Duodenal mucosa (tissue), 2 donors: ENCODE data around the gene HNF1B.

Experiments
- H3K27ac ChIP-seq: one replicate; pipeline ENCODE4 v1.7.0; 2013; ENCODE audit warnings: low read depth, low read length
- H3K27me3 ChIP-seq, 2 donors: one replicate each; pipeline ENCODE4 v1.7.0; 2013; ENCODE audit warnings: low read length in 2 of 2, control low read depth in 1 of 2; ENCODE audit not compliant: insufficient read depth in 2 of 2, control insufficient read depth in 1 of 2
- H3K36me3 ChIP-seq, 2 donors: one replicate each; pipeline ENCODE4 v1.7.0; 2013; ENCODE audit warnings: low read length in 2 of 2, control low read depth in 1 of 2; ENCODE audit not compliant: insufficient read depth in 2 of 2, control insufficient read depth in 1 of 2
- H3K4me1 ChIP-seq, 2 donors: one replicate each; pipeline ENCODE4 v1.7.0; 2013; ENCODE audit warnings: low read length in 2 of 2, control low read depth in 1 of 2; ENCODE audit not compliant: insufficient read depth in 2 of 2, control insufficient read depth in 1 of 2
- H3K4me3 ChIP-seq, 2 donors: one replicate each; pipeline ENCODE4 v1.7.0; 2013; ENCODE audit warnings: low read length in 2 of 2, low read depth in 1 of 2
- H3K9ac ChIP-seq, 2 donors: one replicate each; pipeline ENCODE4 v1.7.0; 2013; ENCODE audit warnings: low read length in 2 of 2, low read depth in 1 of 2
- H3K9me3 ChIP-seq, 2 donors: one replicate each; pipeline ENCODE4 v1.7.0; 2013; ENCODE audit warnings: low read length in 2 of 2, control low read depth in 1 of 2; ENCODE audit not compliant: control insufficient read depth in 1 of 2

Gene HNF1B

DNA sequence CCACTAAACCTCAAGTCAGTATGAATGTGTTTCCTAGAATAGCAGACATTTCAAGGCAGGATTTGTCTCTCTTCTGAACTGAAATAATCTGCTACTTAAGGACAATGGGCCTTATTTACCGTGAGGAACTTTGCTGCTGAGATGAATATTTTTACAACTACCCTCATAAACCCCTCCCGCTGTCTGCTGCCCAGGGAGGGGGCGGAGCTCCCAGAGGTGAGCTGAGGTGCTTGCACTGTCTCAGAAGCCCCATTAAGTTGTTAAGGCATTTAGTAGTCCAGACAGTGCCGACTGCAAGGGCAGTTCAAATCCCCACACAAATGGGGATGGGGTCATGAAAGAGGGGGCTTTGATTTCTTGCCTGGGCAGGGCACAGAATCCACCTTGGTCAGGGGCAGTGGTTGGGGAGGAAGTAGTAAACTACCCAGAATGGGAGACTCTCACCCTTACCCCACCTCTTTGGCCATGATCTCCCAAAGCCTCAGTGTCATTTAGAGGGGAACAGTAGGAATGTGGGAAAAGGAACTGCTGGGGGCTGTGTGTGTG is 19.2 kb downstream of the HNF1B start:
- Histone ChIP-seq H3K4me1 (peaks cover 63 to 64% of the 10 kb centered on the region in 2 donors), H3K9ac (peak overlapping the region; percentile 5 to 7), H3K27ac (peak overlapping the region; percentile 22)

GRCh38 chr17:37725021-37725595 is 19.8 kb downstream of the HNF1B start:
- H3K27me3 ChIP-seq: no peaks in the 10 kb centered on the region
- H3K27ac ChIP-seq: peak overlapping the region; percentile 22
- H3K4me1 ChIP-seq: peaks cover 58 to 62% of the 10 kb centered on the region in 2 donors
- H3K9me3 ChIP-seq: no peaks in the 10 kb centered on the region
- H3K36me3 ChIP-seq: peaks cover 0 to 14% of the 10 kb centered on the region in 2 donors
- H3K4me3 ChIP-seq: peak overlapping the region in 1 of 2 donors; percentile 29
- peak overlapping the region; percentile 7 to 19 for H3K9ac ChIP-seq

More for the DNA sequence above, 19.2 kb downstream of the HNF1B start:
- H3K9me3 ChIP-seq: no peaks in the 10 kb centered on the region
- H3K27me3 ChIP-seq: peaks cover 0 to 2% of the 10 kb centered on the region in 2 donors
- peaks cover 0 to 17% of the 10 kb centered on the region in 2 donors for H3K36me3 ChIP-seq
- no peak overlapping the region for H3K4me3 ChIP-seq

DNA sequence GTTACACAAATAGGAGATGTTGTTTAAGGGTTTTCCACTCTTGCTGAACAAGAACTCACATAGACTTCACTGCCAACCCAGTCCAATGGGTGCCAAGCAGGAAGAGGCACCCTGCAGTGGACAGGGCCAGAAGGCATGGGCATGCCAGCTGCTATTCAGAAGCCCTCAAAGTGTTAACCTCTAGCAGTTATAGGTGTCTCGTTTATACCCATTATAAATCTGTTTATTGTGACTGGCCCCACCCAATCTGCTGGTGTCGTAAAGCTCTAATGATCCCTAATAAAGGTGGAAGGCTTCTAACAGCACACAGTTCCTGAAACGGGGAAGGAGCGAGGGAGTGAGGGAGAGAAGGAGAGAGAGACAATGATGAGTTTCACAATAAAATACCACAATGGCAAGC is 23.9 kb downstream of the HNF1B start:
- Histone ChIP-seq H3K36me3 (peaks cover 2 to 3% of the 10 kb centered on the region in 2 donors), H3K27ac (no peak overlapping the region), H3K9ac (no peak overlapping the region), H3K4me1 (peaks cover 53 to 72% of the 10 kb centered on the region in 2 donors), H3K9me3 (no peaks in the 10 kb centered on the region), H3K27me3 (no peaks in the 10 kb centered on the region), H3K4me3 (no peak overlapping the region)

GRCh38 chr17:37719866-37720265 is 25.0 kb downstream of the HNF1B start:
- no peak overlapping the region for H3K9ac ChIP-seq
- H3K4me3 ChIP-seq: no peak overlapping the region
- H3K9me3 ChIP-seq: no peaks in the 10 kb centered on the region
- no peak overlapping the region for H3K27ac ChIP-seq
- peaks cover 2 to 3% of the 10 kb centered on the region in 2 donors for H3K36me3 ChIP-seq
- peaks cover 42 to 61% of the 10 kb centered on the region in 2 donors for H3K4me1 ChIP-seq
- H3K27me3 ChIP-seq: no peaks in the 10 kb centered on the region

- H3K4me3 ChIP-seq: no peak overlapping the region
- no peak overlapping the region for H3K9ac ChIP-seq
- H3K36me3 ChIP-seq: peaks cover 2 to 3% of the 10 kb centered on the region in 2 donors
- H3K9me3 ChIP-seq: no peaks in the 10 kb centered on the region
- no peak overlapping the region for H3K27ac ChIP-seq
- H3K4me1 ChIP-seq: peaks cover 40 to 59% of the 10 kb centered on the region in 2 donors
- no peaks in the 10 kb centered on the region for H3K27me3 ChIP-seq
Observed at GRCh38 chr17:37718324-37719048, 26.4 kb downstream of the HNF1B start.

DNA sequence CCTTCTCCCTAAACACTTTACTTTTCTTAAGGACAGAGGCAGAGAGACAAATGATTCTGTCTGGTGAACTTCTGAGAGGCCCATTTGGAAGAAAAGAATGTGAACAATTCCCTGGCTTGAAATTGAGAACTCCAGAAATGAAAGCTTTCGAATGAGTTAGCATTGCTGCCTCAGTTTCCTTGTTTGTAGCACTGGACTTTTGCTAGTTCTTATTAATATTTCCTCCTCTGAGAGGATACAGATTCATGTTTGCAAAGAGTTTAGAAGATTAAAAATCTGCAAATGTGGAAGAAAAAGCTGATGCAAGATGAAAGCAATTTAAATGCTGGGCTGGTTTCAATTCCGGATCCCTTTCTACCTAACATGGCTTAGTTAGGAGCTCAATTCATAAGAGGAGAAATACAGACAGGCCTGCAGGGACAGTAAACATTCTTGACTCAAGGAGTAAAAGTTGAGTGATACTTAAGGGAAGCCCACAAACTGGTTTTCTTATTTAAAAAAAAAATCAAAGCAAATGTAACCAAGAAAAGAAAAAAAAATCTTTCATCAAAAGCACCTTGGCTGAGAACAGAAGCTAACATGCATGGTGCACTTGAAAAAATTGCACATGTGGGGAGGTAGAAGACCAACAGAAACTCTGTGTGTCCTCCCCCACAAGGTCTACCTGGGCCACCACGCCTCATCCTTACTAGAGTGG is 27.1 kb downstream of the HNF1B start:
- Histone ChIP-seq H3K4me3 (no peak overlapping the region), H3K36me3 (peaks cover 2 to 3% of the 10 kb centered on the region in 2 donors), H3K9ac (peak overlapping the region in 1 of 2 donors; percentile 29), H3K4me1 (peaks cover 45 to 65% of the 10 kb centered on the region in 2 donors), H3K27ac (no peak overlapping the region), H3K9me3 (no peaks in the 10 kb centered on the region), H3K27me3 (no peaks in the 10 kb centered on the region)

- no peak overlapping the region for H3K4me3 ChIP-seq
- H3K36me3 ChIP-seq: peaks cover 2 to 3% of the 10 kb centered on the region in 2 donors
- no peaks in the 10 kb centered on the region for H3K9me3 ChIP-seq
- no peak overlapping the region for H3K27ac ChIP-seq
- H3K27me3 ChIP-seq: no peaks in the 10 kb centered on the region
- H3K9ac ChIP-seq: no peak overlapping the region
- peaks cover 44 to 66% of the 10 kb centered on the region in 2 donors for H3K4me1 ChIP-seq
Observed at GRCh38 chr17:37714897-37715296, 30.0 kb downstream of the HNF1B start.

- Histone ChIP-seq H3K4me3 (no peak overlapping the region), H3K27ac (no peak overlapping the region), H3K36me3 (no peaks in the 10 kb centered on the region), H3K9ac (no peak overlapping the region), H3K9me3 (no peaks in the 10 kb centered on the region), H3K27me3 (no peaks in the 10 kb centered on the region), H3K4me1 (peaks cover 56 to 65% of the 10 kb centered on the region in 2 donors)
Observed at GRCh38 chr17:37713624-37714023, 31.2 kb downstream of the HNF1B start.

GRCh38 chr17:37713028-37713431 is 31.8 kb downstream of the HNF1B start:
- Histone ChIP-seq H3K9ac (peak overlapping the region in 1 of 2 donors; percentile 22), H3K27me3 (no peaks in the 10 kb centered on the region), H3K27ac (no peak overlapping the region), H3K4me3 (no peak overlapping the region), H3K9me3 (no peaks in the 10 kb centered on the region), H3K36me3 (no peaks in the 10 kb centered on the region), H3K4me1 (peaks cover 57 to 65% of the 10 kb centered on the region in 2 donors)

- Histone ChIP-seq H3K36me3 (no peaks in the 10 kb centered on the region), H3K9me3 (no peaks in the 10 kb centered on the region), H3K4me3 (no peak overlapping the region), H3K9ac (no peak overlapping the region), H3K4me1 (peaks cover 45 to 56% of the 10 kb centered on the region in 2 donors), H3K27me3 (no peaks in the 10 kb centered on the region), H3K27ac (no peak overlapping the region)
Observed at GRCh38 chr17:37711113-37711512, 33.7 kb downstream of the HNF1B start.
